ENCODE results near the gene NT5DC2.
A peak's percentile ranks its signal among the peaks of the same experiment; 100 is the strongest.
"Not testable (repeated sequence)": the region's sequence is repeated elsewhere in the genome, so short reads cannot be mapped to it uniquely, and the experiment has no call there.

Gene NT5DC2

DNA sequence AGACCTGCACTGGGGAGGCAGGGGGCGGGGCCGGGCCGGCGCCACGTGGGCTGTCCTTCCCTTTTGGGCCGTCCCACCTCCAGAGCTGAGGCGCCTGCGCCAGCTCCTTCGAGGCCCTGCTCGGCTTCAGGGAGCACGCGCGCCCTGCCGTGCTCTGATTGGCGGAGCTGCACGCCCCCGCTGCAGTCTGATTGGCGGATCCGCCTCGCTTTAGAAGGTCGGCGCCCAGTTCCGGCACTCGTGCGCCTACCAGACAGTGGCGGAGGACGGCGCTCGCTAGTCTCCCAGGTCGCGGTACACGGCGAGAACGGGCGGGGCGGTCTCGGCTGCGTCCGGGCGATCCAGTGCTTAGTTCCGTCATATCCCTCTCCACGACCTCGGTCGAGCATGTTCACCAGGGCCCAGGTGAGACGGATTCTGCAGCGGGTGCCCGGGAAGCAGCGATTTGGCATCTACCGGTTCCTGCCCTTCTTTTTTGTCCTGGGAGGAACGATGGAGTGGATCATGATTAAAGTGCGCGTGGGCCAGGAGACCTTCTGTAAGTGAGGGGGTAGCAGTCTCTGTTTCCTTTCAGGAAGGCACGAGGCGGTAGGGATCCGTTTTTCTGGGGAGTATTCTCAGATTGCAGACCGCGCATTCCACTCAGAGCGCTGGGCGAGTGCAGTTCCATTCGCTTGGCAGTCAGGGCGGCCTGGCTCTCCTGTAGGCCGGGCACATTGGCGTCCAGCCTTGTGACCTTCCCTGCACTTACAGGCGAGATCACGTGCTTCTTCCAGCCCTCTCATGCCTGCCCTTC is 2.9 kb upstream of the NT5DC2 start, which contains the start of gene UQCC5:
TSS of gene UQCC5 (plus strand) at position 237 of the 796 bp plus-strand sequence. CDS start at position 388, 151 bp downstream.
- DNase-seq: peak; percentile 88

DNA sequence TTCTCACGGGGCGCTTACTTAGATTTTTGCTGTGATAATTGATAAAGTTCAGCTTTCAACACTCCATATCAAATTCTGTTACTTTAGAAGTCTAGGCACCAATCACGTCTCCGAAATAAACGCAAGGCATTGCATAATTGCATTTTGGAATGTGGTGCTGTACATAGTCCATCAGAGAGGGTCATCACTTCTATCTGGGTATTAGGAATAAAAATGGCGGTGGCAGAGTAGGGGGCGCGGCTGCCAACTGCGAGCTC is 2.4 kb upstream of the NT5DC2 start:
- no peak for DNase-seq

DNA sequence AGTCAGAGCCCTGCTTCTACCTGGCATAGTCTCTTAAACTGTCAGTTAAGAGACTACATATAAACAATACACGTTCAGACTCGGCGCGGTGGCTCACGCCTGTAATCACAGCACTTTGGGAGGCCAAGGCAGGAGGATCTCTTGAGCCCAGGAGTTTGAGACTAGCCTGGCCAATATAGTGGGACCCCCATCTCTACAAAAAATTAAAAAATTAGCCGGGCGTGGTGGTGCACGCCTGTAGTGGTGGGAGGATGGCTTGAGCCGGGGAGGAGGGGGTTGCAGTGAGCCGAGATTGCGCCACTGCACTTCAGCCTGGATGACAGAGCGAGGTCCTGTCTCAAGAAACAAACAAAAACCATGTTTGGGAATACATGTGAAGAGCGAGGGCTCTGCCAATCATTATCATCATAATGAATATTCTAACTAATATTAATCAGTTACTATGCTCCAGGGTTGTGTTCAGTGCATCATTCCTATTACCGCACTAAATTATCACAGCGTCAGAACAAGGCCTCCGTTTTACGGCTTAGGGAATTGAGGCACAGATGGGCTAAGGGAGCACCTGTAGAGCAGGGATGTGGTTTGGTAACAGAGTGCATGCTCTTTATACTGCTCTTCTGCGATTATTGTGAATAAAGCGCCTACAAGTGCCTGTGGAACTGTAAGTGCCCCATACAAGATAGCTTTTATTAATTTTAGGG is 1.9 kb upstream of the NT5DC2 start:
- no peak for DNase-seq

GRCh38 chr3:52534281-52535183 is 875 bp upstream of the NT5DC2 start:
- DNase-seq: peak; percentile 48

- no peak for DNase-seq
These were observed 627 bp downstream of the NT5DC2 start for GRCh38 chr3:52532838-52533622.

- no peak for DNase-seq
These were observed 1.2 kb downstream of the NT5DC2 start for GRCh38 chr3:52532517-52532837.

GRCh38 chr3:52531860-52532516 is 1.7 kb downstream of the NT5DC2 start:
- no peak for DNase-seq

GRCh38 chr3:52530918-52531826 is 2.5 kb downstream of the NT5DC2 start:
- no peak for DNase-seq

GRCh38 chr3:52529376-52530333 is 4.0 kb downstream of the NT5DC2 start:
- no peak for DNase-seq

DNA sequence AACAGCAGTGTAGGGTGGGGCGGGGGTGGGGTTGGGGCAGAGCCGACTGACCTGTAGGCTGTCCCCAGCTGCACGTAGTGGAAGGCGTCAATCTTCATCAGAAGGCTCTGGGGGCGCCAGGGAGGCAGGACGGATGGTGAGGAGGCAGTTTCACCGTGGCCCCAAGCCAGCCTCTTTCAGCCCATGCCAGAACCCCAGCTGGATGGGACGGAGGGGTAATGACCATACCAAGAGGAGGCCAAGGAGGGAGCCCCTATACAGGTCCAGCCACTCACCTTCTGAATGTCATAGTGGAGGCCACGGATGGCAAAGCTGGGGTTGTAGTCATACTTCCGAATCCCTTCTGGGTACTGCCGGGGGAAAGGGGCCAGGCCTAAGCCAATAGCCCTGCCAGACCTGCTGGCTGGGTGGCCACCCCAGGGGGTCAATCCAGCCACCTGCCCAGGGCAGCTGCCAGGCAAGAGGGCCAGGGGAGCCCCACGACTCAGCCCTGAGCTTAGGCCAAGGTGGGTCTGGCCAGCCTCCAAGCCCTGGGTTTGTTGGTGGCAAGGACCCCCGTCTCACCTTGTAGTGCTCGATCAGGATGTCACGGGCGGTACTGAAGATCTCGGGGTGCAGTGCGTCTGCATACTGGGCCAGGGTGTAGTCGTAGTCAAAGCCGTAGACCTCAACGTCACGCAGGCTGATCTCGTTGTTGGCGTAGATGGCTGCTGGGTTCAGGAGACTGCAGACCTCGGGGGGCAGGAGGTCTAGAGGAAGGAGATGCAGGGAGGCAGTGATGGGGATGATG is 4.9 kb downstream of the NT5DC2 start:
- no peak for DNase-seq

- no peak for DNase-seq
These were observed 5.7 kb downstream of the NT5DC2 start for GRCh38 chr3:52527732-52528585.

DNA sequence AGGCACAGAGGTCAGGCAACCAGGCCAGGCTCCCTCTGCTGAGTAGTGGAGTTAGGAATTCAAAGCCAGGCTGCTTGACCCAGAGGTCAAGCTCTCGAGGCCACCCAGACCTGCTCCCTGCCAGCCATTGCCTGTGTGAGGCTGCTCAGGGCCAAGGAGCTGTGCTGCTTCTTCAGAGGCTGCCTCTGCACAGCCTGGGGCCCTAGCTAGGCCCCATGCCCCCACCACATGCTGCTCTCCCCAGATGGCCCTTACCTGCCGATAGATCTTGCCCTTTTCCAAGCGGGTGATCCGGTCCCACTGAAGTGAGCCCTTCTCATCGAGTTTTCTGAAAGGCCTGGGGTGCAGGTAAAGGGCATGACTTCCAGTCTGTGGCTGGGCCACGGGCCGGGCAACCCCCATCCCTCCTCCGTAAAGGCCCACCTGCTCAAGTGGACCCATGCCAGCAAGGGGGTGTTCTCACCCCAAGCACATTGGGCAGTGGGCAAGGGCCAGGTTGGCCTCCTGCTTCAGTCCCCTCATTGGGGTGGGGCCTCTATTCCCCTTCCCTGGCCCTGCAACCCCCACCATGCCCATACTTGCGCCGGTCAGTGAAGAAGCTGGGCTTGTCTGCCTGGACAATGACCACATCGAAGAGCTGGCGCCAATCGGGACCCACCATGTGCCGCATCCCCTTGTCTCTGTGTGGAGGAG is 6.5 kb downstream of the NT5DC2 start:
- DNase-seq: no peak

DNA sequence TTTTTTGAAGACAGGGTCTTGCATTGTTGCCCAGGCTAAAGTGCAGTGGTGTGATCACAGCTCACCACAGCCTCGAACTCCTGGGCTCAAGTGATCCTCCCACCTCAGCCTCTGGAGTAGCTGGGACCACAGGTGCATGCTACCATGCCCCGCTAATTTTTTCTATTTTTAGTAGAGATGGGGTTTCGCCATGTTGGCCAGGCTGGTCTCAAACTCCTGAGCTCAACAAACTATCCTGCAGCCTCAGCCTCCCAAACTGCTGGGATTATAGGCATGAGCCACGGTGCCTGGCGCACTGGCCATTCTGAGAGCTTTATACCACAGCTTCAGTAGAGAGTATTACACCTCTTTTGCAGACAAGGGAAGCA is 7.0 kb downstream of the NT5DC2 start:
- not testable (repeated sequence) for DNase-seq

DNA sequence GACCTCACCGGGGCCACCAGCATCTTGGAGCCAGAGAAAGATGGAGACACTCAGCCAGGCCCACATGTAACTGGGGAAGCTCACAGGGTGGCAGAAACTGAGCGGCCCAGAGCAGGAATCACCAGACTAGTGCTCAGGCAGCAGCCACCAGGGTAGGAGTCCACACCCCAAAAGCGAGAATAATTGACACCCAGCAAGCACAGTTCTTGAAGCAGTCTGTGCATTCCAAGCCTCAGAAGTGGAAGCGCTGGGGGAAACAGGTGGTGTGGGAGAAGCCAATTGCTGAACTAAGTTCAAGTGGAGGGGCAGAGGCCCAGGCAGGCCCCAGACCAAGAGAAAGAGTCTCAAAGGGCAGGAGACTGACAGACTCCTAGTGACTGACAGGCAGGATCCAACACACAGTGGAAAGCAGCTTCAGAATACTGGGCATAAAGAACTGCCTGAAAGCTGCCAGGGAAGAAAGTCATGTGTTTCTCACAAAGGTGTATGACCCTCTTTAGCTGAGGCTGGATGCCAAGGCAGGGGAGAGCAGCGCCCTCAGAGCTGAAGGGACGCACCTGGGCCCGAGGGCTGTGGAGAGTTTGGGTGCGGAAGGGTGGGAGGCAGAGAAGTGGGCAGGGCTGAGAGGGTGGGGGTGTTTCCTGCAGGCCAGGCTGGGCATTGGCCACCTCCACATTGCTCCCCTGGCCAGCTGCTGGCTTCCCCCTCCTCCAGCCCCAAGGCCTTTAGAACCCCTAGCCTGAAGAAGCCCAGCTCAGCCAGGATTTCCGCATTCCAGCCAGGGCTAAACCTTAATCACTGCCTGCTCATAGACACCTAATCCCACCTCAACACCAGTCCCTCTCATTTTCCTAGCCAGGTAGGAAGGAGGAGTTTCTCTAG is 7.7 kb downstream of the NT5DC2 start:
- no peak for DNase-seq

GRCh38 chr3:52524752-52525679 is 8.6 kb downstream of the NT5DC2 start:
- DNase-seq: peak; percentile 62

All from NCI-H510A treated with DMSO at 0.1 percent for 48 hours (cell line).